ENCODE measurements around the gene SVOP.
"Not testable (repeated sequence)": the region's sequence is repeated elsewhere in the genome, so short reads cannot be mapped to it uniquely, and the experiment has no call there.

GRCh38 chr12:108866083-108866482, 154.8 kb downstream of the SVOP start:
- not testable (repeated sequence) for TF ChIP-seq POLR2A (IDR thresholded peaks at IDR 0.05; ENCODE audit: low read length); GATA1 (IDR thresholded peaks at IDR 0.05; ENCODE audit: low read depth, low read length)
